Fibroblast of peridontal ligament (primary cell): ENCODE results near the gene ANKFY1.
"Not testable (repeated sequence)": the region's sequence is repeated elsewhere in the genome, so short reads cannot be mapped to it uniquely, and the experiment has no call there.

Experiments used
- DNase-seq: peaks from one replicate; pipeline ENCODE4 v3.0.0-alpha.2; 2010; ENCODE audit errors: extremely low read depth

ANKFY1 gene

DNA sequence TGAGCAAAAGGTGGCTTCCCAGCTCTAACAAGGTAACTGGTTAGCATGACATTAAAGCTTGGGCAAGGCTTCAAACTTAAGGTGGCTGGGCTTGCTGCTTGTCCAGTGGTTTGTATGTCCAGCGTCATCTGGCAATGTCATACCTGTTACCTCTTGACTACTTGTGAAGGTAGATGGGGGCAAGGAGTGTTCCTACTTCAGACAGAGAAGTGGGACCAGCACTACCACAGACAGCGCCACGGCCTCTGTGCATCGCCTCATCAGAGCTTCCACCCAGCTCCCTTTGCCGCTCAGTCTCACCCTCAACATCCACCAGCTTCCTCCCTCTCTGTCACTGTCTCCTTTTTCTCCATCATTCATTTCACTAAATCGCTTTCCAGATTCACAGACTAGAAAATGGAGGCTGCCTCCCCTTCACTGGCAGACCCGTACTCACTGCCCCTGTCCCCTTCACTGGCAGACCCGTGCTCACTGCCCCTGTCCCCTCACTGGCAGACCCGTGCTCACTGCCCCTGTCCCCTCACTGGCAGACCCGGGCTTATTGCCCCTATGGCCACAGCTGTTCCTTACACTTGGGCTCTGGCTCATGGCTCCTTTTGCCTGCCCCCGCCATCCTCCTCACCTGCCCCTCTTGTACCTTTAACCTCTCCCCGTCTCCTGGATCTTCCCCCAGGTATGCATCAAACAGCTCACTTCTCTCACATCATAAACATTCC, 106.0 kb downstream of the ANKFY1 start:
- DNase-seq, result no peak

DNA sequence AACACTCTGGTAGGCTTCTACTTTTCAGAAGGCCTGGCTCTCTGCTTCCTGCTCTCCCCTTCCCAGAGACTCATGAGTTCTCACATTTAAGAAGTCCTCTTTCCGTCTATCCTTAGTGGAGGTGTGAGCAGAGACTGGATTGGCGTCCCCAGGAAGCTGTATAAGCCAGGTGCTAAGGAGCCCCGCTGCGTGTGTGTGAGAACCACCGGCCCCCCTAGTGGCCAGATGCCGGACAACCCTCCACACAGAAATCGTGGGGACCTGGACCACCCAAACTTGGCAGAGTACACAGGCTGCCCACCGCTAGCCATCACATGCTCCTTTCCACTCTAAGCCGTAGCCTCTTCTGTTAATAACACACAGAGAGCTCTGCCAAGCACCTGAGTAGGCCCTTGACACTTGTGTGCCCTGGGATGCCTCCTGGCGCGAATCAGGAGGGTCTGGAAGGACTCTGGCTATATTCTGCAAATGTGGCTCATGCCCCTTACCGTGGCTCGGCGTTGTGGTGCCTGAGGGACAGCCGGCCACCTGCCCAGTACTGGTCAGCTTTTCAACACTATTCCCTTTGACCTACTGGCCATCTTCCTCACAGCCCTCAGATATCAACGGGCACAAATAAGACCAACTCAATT, 106.9 kb downstream of the ANKFY1 start:
- DNase-seq, result no peak

DNA sequence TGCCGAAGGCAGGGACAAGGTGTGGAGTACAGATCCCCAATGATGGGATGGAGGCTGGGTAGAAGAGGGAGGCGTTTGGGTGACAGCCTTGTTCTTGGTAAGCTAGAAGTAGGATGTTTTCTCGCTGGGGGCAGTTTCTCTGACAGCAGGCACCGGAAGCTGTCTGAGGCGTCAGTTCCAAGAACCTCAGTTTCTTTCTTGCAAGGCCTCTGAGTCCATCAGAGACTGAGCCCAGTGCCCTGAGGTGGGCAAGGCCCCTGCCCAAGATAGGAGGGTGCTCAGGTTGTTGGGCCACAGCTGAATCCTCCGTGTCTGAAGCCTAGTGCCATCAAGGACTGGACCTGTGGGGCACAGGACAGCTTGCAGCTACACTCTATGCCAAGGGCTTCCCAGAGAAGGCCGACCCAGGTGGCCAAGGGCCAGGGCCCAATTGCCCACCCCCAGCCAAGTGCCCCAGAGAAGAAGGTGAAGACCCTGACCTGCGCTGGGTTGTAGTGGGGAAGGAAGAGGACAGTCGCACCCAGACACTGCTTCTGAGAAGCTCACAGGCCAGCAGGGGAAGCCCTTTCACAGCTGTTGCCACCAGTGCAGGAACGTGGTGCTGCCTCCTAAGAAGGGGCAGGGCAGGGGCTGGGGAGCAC, 107.7 kb downstream of the ANKFY1 start:
- DNase-seq, result no peak

DNA sequence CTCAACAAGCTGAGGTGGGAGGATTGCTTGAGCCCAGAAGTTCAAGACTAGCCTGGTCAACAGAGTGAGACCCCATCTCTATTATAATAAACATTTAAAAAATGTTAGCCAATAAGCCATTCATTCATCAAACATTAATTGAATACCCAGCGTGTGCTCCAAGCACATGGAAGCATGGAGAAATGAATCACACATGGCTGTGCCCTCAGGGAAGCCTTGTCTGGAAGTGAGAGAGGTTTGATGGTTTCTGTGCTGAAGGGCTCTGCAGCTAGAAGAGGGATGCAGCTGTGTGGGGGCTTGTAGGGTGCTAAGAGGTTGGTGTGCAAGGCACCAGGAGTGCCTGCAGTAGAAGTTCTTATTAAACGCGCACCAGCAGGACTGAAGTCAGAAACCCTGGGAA, 109.6 kb downstream of the ANKFY1 start:
- no peak for DNase-seq

DNA sequence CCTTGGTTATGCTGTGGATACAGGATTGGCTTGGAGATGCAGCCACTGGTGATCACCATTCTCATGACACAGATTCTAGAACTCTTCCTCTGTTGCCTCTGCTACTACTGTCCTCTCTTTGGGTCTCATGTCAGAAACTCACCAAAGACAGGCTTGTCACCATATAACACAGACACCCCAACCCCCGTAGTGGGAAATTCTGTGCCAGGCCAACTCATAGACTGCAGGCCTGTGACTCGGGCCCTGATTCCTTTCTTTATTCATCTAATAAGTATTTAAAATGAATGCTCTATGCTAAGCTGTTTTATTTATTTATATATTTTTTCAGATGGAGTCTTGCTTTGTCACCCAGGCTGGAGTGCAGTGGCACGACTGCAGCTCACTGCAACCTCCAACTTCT, 111.3 kb downstream of the ANKFY1 start:
- DNase-seq, result peak; percentile 25

DNA sequence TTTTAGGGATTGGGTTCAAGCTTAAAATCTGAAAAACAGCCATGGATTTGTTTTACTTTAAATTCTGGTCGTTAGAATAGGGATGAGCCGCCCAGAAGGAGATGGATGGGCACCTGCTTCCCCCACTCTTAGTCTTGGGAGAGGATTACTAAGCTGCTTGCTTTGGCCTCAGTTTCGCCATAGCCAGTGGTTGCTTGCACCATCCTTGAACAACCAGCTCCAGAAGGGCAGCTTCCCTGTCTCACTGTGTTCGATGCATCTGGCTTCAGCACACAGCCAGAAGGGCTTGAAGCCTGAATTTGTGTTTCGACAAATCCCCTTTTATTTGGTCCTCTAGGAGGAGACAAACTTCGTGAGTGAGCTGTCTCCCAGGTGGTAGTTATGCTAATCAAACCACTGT, 113.7 kb downstream of the ANKFY1 start:
- DNase-seq, result no peak

DNA sequence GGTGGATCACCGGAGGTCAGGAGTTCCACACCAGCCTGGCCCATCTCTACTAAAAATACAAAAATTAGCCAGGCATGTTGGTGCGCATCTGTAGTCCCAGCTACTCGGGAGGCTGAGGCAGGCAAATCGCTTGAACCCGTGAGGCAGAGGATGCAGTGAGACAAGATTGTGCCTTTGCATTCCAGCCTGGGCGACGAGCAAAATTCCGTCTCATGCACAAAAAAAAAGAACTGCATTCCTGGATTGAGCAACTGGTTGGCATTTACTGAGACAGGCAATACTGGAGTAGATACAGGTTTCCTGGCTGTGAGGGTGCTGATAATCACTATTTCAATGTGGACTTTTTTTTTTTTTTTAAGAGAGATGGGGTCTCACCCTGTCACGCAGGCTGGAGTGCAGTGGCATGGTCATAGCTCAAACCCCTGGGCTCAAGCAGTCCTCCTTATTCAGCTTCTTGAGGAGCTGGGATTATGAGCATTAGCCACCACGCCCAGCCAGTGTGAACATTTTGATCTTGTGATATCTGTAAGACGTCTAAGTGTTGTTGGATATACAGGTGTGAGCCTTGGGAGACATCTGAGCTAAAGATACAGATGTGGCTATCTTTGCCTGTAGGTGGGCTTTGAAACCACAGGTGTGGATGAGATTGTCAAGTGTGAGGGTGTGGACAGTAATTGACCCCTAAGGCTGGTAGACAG, 115.0 kb downstream of the ANKFY1 start:
- no peak for DNase-seq

DNA sequence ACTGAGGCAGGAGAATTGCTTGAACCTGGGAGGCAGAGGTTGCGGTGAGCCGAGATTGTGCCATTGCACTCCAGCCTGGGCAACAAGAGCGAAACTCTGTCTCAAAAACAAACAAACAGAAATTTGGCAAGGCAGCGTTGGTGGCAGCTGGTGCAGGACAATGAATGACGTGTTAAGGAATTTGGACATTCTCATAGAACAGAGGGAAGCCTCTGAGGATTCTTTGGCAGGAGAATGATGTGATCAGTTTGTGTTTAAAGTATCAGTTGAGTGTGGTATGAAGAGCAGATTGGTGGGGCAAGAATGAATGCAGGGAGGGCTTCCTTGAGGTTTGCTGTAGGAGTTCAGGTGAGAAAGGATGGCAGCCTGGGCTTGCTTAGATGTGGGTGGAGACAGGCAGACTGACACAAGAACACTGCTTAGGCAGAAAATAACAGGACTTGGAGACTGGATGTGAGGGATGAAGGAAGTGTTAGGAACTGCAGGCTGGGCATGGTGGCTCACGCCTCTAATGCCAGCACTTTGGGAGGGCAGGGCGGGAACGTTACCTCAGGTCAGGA, 115.9 kb downstream of the ANKFY1 start:
- DNase-seq, result no peak

DNA sequence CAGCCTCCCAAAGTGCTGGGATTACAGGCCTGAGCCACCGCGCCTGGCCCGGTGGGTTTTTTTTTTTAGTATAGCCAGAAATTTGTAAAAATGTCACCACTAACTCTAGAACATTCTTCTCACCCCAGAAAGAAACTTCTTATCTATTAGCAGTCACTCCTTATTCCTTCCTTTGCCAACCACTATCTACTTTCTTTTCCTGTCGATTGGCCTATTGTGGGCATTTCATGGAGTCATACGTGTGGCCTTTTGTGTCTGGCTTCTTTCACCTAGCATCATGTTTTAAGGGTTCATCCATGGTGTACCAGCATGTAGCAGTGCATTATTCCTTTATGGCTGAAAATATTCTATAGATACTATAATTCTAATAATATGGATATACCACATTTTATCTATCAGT, 117.1 kb downstream of the ANKFY1 start:
- no peak for DNase-seq

DNA sequence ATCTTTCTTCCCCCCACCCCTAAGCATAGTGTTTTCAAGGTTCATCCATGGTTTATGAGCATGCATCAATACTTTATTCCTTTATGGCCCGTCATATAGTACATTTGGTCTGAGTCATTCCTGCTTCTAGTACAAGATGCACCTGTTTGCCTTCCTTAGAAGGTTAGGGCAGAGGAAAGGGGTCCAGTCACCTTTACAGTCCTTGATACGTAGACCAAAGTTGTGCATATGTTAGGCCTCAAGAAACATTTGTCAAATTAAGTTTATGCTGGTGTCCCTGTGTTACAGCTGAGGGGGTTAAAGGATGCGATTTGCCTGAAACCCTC, 119.4 kb downstream of the ANKFY1 start:
- DNase-seq, result no peak

DNA sequence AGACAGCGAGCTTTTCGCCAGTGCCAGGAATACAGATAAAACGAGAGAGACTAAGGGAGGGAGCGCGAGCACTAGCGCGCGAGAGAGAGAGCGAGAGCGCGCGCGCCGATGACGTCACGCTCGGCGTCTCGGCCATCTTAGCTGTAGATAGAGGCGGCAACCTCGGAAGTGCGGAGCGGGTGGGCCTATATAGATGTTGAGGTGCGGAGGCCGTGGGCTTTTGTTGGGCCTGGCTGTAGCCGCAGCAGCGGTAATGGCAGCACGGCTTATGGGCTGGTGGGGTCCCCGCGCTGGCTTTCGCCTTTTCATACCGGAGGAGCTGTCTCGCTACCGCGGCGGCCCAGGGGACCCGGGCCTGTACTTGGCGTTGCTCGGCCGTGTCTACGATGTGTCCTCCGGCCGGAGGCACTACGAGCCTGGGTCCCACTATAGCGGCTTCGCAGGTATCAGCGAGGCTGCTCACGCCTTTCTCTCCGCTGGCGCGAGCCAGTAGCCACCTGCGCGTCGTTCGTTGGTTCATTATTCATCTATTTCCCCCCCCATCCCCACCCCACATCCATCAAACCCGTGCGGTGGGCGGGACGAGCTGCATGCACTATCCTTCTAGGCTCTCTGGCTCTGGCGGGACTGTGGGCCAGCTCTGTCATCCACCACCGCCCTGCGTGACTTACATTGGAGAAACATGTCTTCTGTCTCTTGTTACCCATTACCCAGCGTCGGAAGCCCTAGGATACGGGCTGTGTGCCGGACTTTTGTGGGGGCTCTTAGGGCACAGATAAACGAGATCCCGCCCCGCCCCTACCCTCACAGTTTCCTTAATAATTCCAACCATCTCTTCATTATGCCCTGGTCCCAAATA, 120.0 kb downstream of the ANKFY1 start:
- DNase-seq, result peak; percentile 94

DNA sequence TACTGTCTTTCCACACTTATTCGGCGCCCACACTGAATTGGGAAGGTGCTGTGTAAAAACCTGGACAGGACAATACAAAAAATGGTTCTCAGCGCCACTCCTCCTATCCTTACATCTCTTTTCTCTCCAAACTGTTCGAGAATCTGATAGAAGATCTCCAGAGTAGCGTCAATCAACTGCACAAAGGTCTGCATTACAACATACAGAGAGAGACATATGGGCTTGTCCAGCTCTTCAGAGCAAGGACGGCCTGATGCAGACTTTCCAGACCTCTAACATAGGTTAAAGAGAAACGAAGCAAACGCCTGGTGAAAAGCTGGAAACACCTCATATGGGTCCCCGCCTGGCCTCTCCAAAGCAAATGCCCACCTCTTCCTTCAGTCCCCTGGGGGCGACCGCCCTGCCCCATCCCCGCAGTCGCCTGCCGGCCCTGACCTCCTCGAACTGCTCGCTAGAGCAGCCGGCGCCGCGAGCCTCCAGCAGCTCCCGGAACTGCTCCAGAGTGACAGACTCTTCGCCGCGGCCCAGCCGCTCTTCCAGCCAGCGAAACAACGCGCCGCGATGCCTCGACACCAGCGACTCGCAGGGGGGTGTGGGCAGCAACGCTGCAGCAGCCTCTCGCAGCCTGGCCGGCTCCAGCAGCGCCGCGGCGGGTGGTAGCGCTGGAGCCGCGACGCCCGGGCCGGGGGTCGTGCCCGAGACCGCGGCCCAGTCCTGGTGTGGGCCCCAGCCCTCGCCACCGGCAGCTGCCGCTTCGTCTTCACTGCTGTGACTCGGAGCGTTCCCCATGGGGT, 121.5 kb downstream of the ANKFY1 start:
- DNase-seq, result no peak

DNA sequence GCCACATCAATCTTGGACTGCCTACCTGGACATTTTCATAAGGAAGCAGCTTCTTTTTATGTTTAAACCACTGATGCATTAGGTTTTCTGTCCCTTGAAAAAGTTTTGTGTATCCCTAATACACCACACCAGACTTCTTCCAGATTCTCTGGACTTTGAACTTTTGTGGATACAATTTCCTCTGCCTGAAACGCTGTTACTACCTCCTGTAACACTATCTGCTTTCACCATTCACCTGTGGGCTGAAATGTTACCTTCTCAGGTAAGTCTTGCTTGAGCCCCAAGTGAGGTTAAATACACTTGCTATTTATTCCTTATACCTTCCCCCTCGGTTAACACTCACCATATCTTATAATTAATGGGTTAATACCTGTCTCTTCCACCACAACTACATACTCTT, 123.7 kb downstream of the ANKFY1 start:
- DNase-seq, result no peak

DNA sequence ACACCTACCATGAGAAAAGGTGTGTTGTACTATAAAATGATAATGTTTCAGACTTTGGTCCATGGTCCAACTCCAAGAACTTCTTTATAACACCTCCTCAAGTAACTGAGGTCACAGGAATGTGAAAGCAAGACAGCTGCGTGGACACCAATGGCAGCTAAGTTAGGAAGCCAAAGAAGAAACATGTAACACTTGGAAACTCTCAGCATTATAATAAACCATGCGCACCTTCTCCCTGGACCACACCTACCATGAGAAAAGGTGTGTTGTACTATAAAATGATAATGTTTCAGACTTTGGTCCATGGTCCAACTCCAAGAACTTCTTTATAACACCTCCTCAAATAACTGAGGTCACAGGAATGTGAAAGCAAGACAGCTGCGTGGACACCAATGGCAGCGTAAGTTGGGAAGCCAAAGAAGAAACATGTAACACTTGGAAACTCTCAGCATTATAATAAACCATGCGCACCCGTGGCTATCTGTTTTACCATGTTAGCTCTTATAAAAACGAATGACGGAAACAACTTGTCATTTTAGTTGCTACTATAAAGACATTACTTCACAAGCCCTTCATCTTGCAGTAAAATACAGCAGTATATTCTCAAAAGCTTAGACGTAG, 124.8 kb downstream of the ANKFY1 start:
- DNase-seq, result not testable (repeated sequence)

DNA sequence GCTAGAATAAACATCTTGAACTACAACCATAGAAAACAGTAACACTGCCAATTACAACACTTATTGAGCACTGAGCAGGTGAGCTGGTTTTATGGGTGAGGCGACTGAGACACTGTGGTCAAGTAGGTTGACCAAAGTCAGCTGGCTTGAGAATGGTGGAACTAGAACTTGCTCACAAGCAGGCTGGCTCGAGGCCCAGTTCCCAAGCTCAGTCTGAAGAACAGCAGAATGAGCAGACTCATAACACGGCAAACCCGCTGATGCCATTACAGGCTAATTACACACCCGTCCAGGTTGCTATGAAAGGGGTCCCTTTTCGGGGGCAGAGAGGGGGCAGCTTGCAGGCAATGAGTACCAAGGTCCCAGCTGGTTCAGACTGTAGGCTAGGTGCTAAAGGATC, 127.4 kb downstream of the ANKFY1 start:
- no peak for DNase-seq

DNA sequence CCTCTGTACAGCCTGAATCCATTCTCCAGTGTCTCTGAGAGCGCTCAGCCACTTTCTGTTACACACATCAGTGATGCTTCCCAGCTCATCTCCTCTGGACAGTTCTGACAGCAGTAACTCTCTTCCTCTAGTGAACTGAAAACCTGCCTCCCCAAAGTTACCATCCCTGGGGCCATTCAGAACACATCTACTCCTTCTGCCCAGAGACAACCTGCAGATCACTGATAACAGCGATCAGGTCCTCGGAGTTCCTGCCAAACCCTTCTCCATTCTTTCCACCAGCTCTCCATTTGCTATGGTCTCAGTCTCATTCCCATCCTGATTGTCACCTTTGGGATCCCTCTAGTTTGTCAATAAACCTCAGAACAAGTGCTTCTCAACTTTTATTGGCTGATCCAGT, 128.3 kb downstream of the ANKFY1 start:
- no peak for DNase-seq

DNA sequence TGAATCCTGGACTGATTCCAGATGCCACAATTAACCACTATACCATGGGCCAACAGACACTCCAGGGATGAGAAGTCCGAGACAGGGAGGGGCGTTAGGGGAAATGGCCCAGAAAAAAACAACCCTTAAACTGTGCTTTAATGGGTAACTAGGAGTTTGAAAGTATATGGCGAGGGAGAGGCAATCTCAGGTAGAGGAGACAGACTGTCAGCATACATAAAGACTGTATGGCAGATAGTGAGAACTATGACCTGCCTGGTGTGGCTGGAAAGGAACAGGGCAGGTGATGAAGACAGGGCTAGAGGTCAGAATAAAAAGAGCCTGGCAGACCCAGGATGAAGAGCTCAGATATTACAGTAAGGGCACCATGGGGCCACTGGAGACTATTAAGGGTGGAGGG, 129.1 kb downstream of the ANKFY1 start:
- no peak for DNase-seq

DNA sequence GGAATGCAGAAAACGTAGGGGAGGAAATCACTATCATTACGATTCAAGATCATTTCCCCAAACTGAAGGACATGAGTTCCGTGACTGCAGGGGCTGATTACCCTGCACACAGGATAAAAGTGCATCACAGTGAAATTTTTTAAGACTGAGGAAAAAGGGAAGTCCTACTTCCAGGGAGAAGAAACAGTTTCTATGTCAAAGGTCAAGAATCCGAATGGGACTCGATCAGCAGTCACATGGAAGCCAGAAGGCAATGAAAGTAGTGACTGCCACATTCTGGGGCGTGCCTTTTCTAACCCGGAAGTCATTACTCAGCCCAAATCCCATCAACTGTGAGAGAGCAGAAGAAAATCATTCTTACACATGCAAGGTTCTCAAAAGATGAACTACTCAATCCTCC, 133.1 kb downstream of the ANKFY1 start:
- no peak for DNase-seq

DNA sequence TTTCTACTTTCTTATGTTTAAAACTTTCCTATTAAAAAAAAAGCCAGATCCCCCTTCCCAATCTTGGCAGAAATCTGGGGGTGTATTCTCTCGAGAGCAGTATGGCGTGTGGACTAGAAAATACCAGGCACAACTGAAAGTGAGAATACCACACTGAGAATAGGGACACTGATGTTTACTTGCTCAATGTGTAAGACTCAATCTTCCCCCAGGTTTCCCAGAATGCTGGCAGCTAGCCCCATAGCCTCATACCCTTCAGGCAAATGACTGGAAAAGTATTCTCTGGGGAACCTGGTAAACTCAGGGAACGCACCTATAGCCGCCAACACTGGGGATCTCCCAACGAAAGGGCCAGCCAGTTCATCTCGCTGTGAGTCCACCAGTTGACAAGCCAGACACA, 136.2 kb downstream of the ANKFY1 start:
- peak; percentile 33 for DNase-seq

DNA sequence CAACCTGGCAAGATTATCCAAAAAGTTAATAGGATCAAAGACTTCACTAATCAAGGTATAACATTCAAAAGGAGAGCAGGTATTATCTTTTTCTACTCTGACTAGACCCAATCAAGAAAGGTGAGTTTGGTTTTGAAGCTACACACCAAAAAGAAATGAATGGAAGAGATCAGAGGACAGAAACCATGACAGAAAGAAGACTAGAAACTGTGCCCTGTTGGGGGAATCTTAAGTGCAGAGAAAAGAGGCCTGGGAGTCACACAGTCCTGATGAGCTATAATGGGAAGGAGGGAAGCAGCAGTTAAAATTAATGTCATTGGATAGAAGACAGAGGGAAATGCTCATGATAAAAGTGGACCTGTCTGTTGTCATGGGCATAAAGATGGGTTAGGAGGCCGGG, 138.2 kb downstream of the ANKFY1 start:
- no peak for DNase-seq
